GM08714 (cell line): ENCODE data around the gene NFKBIA.
"Not testable (repeated sequence)": the region's sequence is repeated elsewhere in the genome, so short reads cannot be mapped to it uniquely, and the experiment has no call there.

Experiments
- H3K4me3 ChIP-seq: fragments of 200-500 bp; sonication (Bioruptor generic); 2 replicates; pipeline ENCODE4 v1.5.1; 2014; ENCODE audit warnings: mild to moderate bottlenecking, low read length, inconsistent platforms
- ZNF274 ChIP-seq: IDR thresholded peaks from 2 replicates; pipeline ENCODE4 v1.6.1; 2012; ENCODE audit warnings: mild to moderate bottlenecking, low read depth, low read length

Gene NFKBIA

GRCh38 chr14:35375558-35376025, 29.0 kb downstream of the NFKBIA start:
- no peak overlapping the region for H3K4me3 ChIP-seq
- TF ChIP-seq ZNF274 = no peak

- no peak overlapping the region for H3K4me3 ChIP-seq
- TF ChIP-seq ZNF274 = no peak
These were observed 30.3 kb downstream of the NFKBIA start for GRCh38 chr14:35374263-35374712.

GRCh38 chr14:35373208-35373607, 31.3 kb downstream of the NFKBIA start:
- H3K4me3 ChIP-seq = not testable (repeated sequence)

DNA sequence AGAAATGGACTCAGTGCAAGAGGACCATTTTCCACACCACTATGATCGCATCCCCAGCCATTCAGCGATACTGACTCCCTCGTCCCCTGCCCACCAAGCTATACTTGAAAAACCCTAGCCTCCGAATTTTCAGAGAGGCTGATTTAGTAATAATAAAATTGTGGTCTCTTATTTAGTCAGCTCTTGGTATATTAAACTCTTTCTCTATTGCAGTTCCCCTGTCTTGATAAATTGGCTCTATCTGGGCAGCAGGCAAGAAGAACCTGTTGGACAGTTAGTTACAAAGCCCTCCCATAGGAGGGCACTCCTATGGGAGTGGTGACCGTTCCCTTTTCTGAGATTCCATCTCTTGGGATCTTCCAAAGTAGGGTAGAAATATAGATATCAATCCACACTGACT, 33.6 kb downstream of the NFKBIA start:
- no peak for TF ChIP-seq ZNF274

GRCh38 chr14:35369701-35370191, 34.8 kb downstream of the NFKBIA start:
- TF ChIP-seq ZNF274 = no peak
- no peak overlapping the region for H3K4me3 ChIP-seq

More for the DNA sequence above, 33.6 kb downstream of the NFKBIA start:
- no peak overlapping the region for H3K4me3 ChIP-seq

DNA sequence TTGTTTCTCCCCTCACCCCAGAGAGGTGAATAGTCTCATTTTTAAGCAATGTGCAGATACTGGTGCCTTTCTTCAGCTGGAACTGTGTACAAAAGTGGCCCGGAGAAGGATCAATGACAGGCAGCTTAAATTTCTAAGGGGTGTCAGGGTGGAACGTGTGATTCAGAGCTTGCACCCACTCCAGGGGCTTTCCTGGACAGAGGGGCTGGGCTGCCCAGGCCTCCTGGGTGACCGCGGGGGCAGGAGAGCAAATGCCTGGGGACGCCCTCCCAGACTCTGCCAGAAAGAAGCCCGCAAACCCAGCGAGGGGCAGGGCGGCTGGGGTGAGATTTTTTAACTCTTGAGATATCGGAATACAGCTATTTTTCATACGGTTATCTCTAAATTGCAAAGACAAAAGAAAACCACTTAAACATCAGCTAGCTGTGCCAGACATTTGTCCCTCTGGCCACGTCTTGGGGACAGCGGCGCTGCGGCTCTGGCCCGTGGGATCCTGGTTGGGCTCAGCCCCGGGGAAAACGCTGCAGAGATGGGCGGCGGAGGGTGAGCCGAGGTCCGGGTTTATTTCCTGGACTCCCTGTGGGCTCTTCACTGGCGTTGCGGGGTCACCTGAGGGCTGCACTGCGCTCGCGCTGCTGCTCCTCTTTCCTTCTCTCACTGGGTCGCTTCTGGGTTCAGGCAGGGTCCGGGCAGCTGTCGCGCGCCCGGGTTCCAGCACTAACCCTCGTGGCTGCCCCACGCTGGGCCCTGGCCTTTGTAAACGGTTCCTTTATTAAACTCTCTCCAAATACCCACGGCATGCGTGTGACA, 35.8 kb downstream of the NFKBIA start:
- TF ChIP-seq ZNF274 = no peak
- no peak overlapping the region for H3K4me3 ChIP-seq

GRCh38 chr14:35368139-35368460, 36.4 kb downstream of the NFKBIA start:
- no peak for TF ChIP-seq ZNF274

DNA sequence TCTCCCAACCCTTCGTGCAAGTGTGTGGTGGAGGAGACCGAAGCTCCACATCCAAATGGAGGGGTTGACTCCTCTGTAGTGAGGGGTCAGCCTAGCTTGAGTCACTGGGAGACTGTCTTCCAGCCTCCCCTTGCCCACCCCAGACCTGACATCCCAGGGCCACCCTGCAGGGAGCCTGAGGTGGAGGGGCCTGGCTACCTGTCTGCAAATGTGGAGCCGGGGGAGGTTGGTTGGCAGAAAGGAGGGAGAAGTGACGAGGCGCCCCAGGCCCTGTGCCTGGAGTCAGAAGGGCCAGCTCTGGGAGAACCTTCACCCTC, 37.5 kb downstream of the NFKBIA start:
- H3K4me3 ChIP-seq = no peak overlapping the region; the same call in 1 of the 2 replicates
- no peak for TF ChIP-seq ZNF274

More at GRCh38 chr14:35368139-35368460, 36.4 kb downstream of the NFKBIA start:
- no peak overlapping the region for H3K4me3 ChIP-seq

GRCh38 chr14:35366521-35366976, 38.0 kb downstream of the NFKBIA start:
- H3K4me3 ChIP-seq = no peak overlapping the region
- no peak for TF ChIP-seq ZNF274

DNA sequence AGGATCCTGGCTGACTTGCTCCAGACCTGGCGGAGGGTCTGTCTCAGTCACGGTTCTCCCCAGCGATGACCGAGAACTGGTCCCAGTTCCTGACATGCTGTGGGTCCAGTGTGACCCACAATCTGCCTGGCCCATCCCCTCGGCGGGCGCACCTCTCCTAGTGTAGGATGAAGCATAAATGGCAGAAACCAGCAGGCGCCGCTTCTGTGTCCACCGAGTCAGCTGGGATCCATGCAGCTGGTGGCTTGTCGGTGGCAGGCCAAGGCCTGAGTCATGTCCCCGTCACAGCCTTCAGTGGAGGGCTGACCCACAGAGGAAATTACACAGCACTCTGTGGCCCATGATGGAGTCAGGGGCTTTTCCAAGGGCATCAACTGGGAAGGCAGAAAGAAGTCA, 38.5 kb downstream of the NFKBIA start:
- H3K4me3 ChIP-seq = no peak overlapping the region
- no peak for TF ChIP-seq ZNF274

- TF ChIP-seq ZNF274 = no peak
- no peak overlapping the region for H3K4me3 ChIP-seq
These were observed 39.2 kb downstream of the NFKBIA start for GRCh38 chr14:35365130-35366055.

DNA sequence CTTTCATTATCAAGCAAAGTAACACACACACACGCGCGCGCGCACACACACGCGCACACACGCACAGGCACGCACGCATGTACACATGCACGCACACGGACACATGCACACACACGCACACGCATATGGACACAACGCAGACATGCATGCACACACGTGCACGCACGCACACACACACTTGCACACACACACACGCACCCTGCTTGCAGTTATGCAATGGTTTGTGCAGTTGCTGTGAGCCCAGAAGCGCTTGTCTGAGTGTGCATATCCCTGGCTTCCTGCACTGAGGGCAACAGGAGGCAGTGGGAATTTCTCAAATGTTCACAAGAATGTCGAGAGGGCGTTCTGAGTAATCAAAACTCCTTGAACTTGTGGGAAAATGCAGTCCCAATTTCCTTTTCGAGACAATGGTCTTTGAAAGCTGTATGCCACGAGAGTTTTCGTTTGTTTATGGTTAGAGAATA, 41.6 kb downstream of the NFKBIA start:
- no peak overlapping the region for H3K4me3 ChIP-seq
- TF ChIP-seq ZNF274 = no peak

DNA sequence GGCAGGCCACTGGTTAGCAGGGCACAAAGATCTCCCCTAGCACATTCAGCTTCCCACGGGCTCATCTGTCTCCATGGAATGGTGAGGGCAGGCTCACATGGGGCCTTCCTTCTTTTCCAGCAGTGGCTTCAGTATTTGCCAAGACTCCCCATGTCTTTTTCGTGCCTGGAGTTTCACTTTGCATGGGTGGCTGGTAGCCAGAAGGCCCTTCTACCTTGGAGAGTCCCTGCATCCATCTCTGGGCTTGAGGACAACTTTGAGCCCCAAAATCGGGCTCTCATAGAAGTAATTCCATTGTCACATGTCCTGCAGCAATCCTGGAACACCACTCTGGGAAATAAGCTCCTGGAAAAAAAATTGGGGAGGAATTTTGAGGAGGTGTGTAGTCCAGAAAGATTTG, 42.1 kb downstream of the NFKBIA start:
- no peak for TF ChIP-seq ZNF274
- no peak overlapping the region for H3K4me3 ChIP-seq

GRCh38 chr14:35361141-35361480, 43.4 kb downstream of the NFKBIA start:
- no peak overlapping the region for H3K4me3 ChIP-seq
- no peak for TF ChIP-seq ZNF274

DNA sequence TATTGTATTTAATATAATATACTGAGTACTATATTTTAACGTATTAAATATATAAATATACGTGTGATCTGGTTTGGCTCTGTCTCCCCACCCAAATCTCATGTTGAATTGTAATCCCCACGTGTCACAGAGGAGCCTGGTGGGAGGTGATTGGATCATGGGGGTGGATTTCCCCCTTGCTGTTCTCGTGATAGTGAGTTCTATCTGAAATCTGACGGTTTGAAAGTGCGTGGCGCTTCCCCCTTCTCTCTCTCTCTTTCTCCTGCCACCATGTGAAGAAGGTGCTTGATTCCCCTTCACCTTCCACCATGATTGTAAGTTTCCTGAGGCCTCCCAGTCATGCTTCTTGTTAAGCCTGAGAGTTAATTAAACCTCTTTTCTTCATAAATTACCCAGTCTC, 44.9 kb downstream of the NFKBIA start:
- H3K4me3 ChIP-seq = not testable (repeated sequence)
